Astrocyte (in vitro differentiated cells and primary cell): ENCODE measurements around the gene CAPN6.

ENCODE experiments used
- EZH2 ChIP-seq: IDR thresholded peaks from 2 replicates; pipeline ENCODE4 v1.6.1; 2012; ENCODE audit warnings: mild to moderate bottlenecking, low read length, inconsistent platforms; ENCODE audit not compliant: insufficient read depth
- TF ChIP-seq, protein P1 (sequence below): IDR thresholded peaks from 2 replicates; pipeline ENCODE4 v1.5.1; 2011; ENCODE audit warnings: low read depth, mild to moderate bottlenecking, inconsistent platforms, low read length, moderate library complexity; ENCODE audit not compliant: insufficient read depth

DNA sequence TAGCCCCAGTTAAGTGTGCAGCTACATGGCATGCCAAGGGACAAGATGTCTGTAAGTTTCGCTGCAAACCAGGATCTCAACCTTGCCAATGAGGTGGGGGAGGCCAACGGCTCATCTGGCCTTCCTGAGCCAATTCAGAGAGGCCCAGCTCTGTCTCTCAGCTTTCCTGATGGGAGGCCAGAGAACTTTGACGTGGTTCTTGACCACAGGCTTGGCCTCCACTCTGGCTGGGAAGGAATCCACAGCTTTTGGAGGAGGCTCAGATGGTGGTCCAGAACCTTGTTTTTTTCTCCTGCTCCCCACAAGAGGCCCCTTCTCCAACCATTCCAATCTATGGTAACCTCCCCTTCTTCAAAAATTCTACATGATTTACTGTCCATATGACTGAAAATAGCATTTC lies 9.8 kb downstream of the CAPN6 start:
- no peak for TF ChIP-seq EZH2
- TF ChIP-seq, protein P1, sequence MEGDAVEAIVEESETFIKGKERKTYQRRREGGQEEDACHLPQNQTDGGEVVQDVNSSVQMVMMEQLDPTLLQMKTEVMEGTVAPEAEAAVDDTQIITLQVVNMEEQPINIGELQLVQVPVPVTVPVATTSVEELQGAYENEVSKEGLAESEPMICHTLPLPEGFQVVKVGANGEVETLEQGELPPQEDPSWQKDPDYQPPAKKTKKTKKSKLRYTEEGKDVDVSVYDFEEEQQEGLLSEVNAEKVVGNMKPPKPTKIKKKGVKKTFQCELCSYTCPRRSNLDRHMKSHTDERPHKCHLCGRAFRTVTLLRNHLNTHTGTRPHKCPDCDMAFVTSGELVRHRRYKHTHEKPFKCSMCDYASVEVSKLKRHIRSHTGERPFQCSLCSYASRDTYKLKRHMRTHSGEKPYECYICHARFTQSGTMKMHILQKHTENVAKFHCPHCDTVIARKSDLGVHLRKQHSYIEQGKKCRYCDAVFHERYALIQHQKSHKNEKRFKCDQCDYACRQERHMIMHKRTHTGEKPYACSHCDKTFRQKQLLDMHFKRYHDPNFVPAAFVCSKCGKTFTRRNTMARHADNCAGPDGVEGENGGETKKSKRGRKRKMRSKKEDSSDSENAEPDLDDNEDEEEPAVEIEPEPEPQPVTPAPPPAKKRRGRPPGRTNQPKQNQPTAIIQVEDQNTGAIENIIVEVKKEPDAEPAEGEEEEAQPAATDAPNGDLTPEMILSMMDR: no peak
